NOMO-1 (cell line): ENCODE data around the gene TMTC2.

Experiments used
- DNase-seq, 2 experiments: peaks; one replicate each; lab custom pipeline; 2025; ENCODE audit not compliant: unreplicated experiment in 2 of 2; lab: John Stamatoyannopoulos, UW

The TMTC2 gene

GRCh38 chr12:82998509-82998908, 311.8 kb downstream of the TMTC2 start:
- DNase-seq: no peak

- DNase-seq: no peak
These were observed 316.3 kb downstream of the TMTC2 start for GRCh38 chr12:83003026-83003425.

GRCh38 chr12:83005534-83006197, 319.0 kb downstream of the TMTC2 start:
- no peak for DNase-seq

GRCh38 chr12:83008703-83009102, 322.0 kb downstream of the TMTC2 start:
- no peak for DNase-seq

- DNase-seq: no peak
These were observed 323.6 kb downstream of the TMTC2 start for GRCh38 chr12:83010169-83010804.

GRCh38 chr12:83015390-83016217, 328.9 kb downstream of the TMTC2 start:
- DNase-seq: no peak

GRCh38 chr12:83016218-83016835, 329.6 kb downstream of the TMTC2 start:
- no peak for DNase-seq

- no peak for DNase-seq
These were observed 330.3 kb downstream of the TMTC2 start for GRCh38 chr12:83016991-83017390.

GRCh38 chr12:83018088-83018487, 331.4 kb downstream of the TMTC2 start:
- no peak for DNase-seq

GRCh38 chr12:83027021-83027723, 340.5 kb downstream of the TMTC2 start:
- DNase-seq: no peak

- DNase-seq: no peak
These were observed 344.5 kb downstream of the TMTC2 start for GRCh38 chr12:83031196-83031595.

- DNase-seq: no peak
These were observed 350.1 kb downstream of the TMTC2 start for GRCh38 chr12:83036847-83037246.

GRCh38 chr12:83039413-83039812, 352.7 kb downstream of the TMTC2 start:
- no peak for DNase-seq

- DNase-seq: no peak
These were observed 353.6 kb downstream of the TMTC2 start for GRCh38 chr12:83040339-83040738.

- DNase-seq: no peak
These were observed 354.3 kb downstream of the TMTC2 start for GRCh38 chr12:83040991-83041390.

GRCh38 chr12:83042441-83043200, 355.9 kb downstream of the TMTC2 start:
- DNase-seq: no peak

- DNase-seq: no peak
These were observed 358.0 kb downstream of the TMTC2 start for GRCh38 chr12:83044736-83045135.

- no peak for DNase-seq
These were observed 359.3 kb downstream of the TMTC2 start for GRCh38 chr12:83046019-83046418.

GRCh38 chr12:83049306-83049705, 362.6 kb downstream of the TMTC2 start:
- DNase-seq: no peak
